Large intestine (tissue), 3 donors: ENCODE data around the gene TBX6. TPM values are rescaled to one million over a fixed set of nuclear protein-coding genes. Genes with fewer than 3 reads are reported as not detected.
"Not testable (repeated sequence)": the region's sequence is repeated elsewhere in the genome, so short reads cannot be mapped to it uniquely, and the experiment has no call there.

Experiments
- DNase-seq, 2 donors: peaks; one replicate each; pipeline versions ENCODE4 v3.0.0 to v3.0.0-alpha.2; 2013
- H3K27ac ChIP-seq: one replicate; pipeline ENCODE4 v1.5.1; 2013; ENCODE audit warnings: low read length
- H3K27me3 ChIP-seq: 2 replicates; pipeline ENCODE4 v1.6.1; 2013; ENCODE audit warnings: low read length; ENCODE audit not compliant: control insufficient read depth, insufficient read depth
- H3K36me3 ChIP-seq: 2 replicates; pipeline ENCODE4 v1.6.1; 2013; ENCODE audit warnings: low read length; ENCODE audit not compliant: control insufficient read depth, insufficient read depth
- H3K4me1 ChIP-seq: one replicate; pipeline ENCODE4 v1.6.1; 2013; ENCODE audit warnings: low read length; ENCODE audit not compliant: control insufficient read depth, insufficient read depth
- H3K4me3 ChIP-seq: one replicate; pipeline ENCODE4 v1.5.1; 2013; ENCODE audit warnings: low read length
- H3K9me3 ChIP-seq: one replicate; pipeline ENCODE4 v1.6.1; 2013; ENCODE audit warnings: mild to moderate bottlenecking, low read depth, low read length, moderate library complexity; ENCODE audit not compliant: control insufficient read depth
- WGBS: methylation state at CpG from one replicate; pipeline ENCODE4 v1.1.5; 2013; ENCODE audit warnings: low lambda C conversion rate; ENCODE audit not compliant: insufficient coverage; 5-methylcytosine and 5-hydroxymethylcytosine counted together
- polyA plus RNA-seq: library from polyadenylated mRNA; unstranded; fragments of 120-200 nt; gene quantifications from one replicate; pipeline ENCODE4 v1.2.1, GENCODE V29; 2013

The TBX6 gene
- polyA plus RNA-seq, 1 donor = 1.4 TPM

DNA sequence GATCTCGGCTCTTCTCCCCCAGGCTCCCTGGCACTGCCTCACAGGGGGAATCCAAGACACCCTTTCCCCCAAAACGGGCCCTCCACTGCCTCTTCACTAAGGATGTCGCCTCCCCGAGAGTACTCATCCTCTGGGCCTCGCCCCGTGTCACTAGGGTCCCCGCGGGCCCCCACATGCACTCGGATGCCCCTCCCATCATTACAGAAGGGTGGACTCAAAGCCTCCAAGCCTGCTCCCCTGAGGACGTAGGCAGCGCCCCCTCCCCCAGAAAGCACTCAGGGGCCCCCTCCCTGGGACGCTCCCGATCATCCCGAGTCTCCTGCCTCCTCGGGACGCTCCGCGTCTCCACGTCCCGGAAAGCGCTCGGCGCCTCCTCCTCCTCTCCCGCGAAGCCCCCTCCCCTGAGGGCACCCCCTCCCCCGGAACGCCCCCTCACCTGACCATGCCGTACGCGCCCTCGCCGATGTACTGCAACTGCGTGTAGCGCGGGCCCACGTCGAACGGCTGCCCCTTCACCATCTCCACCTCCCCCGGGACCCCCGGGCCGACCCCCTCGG is 31.0 kb upstream of the TBX6 start:
- Histone ChIP-seq H3K4me1 (peaks cover 35% of the 10 kb centered on the region), H3K4me3 (peak overlapping the region; percentile 89)

DNA sequence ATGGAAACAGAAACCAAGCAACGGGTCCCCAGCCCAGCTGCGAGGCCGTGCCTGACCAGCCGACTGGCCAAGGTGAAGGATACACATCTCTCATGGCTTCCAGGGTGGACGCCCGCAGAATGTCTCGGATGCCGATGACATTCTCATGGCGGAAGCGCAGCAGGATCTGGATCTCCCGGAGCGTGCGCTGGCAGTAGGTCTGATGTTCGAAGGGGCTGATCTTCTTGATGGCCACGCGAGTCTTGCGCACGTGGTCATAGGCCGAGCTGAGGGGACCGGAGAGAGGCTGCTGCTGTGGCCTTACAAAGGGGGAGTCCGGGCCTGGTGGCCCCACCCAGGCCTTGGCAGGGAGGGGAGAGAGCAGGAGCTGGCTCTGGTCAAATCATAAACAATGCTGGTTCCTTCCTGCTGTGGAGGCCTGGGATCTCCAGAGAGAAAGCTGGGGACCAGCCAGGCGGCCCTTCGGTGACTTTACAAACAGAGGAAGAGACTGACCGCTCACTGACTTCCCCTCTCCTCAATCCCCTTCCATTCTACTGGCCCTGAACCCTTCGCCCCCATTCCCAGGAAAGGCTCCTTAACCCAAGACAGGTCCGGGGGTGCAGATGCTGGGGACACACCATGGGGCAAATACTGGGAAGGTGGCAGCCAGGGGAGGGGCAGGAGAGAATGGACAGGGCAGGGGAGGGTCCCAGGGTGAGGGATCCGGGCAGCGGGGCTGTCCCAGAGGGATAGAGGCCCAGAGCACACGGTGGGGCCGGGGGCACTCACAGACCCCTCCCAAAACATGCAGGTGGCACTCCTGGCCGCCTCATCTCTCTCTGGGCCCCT is 30.2 kb upstream of the TBX6 start:
- Histone ChIP-seq H3K27me3 (no peaks in the 10 kb centered on the region), H3K4me1 (peaks cover 41% of the 10 kb centered on the region), H3K36me3 (peaks cover 34% of the 10 kb centered on the region), H3K4me3 (peak overlapping the region; percentile 89), H3K9me3 (no peaks in the 10 kb centered on the region), H3K27ac (peak overlapping the region; percentile 92)
- DNase-seq = peak; percentile 42 to 66
- WGBS = no CpG with 5 or more reads among the region's 31 CpGs

More for the DNA sequence above, 31.0 kb upstream of the TBX6 start:
- no peaks in the 10 kb centered on the region for H3K9me3 ChIP-seq
- WGBS = no CpG with 5 or more reads among the region's 42 CpGs
- DNase-seq = peak in 1 of 2 donors; percentile 56
- peak overlapping the region; percentile 92 for H3K27ac ChIP-seq
- peaks cover 26% of the 10 kb centered on the region for H3K36me3 ChIP-seq
- H3K27me3 ChIP-seq = no peaks in the 10 kb centered on the region

DNA sequence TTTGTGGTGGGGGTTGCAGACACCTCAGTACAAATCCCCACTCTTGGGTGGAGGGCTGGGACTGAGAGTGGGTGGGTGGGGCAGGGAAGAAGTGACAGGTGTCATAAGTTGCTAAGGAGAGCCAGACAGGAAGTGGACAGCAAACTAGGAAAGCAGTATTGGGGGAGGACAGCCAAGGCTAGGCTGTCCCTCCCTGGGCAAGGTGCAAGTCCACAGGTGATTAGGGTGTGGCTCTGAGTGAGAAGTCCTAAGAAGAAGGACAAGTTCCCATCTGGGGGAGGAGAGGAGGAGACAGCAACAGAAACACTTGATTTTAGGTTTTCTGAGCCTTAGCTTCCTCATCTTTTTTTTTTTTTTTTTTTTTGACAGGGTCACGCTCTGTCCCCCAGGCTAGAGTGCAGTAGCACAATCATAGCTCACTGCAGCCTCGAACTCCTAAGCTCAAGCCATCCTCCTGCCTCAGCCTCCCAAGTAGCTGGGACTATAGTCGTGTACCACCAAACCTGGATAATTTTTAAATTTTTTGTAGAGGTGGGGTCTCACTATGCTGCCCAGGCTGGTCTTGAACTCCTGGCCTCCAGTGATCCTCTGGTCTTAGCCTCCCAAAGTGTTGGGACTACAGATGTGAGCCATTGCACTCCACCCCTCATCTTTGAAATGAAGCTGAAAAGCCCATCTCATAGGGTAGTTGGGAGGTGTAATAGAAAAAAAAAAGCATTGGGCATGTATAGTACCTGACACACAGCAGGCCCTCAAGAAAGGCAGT is 28.8 kb upstream of the TBX6 start:
- no peaks in the 10 kb centered on the region for H3K27me3 ChIP-seq
- peaks cover 55% of the 10 kb centered on the region for H3K4me1 ChIP-seq
- H3K36me3 ChIP-seq = peaks cover 44% of the 10 kb centered on the region
- no CpG with 5 or more reads among the region's 3 CpGs for WGBS
- peak overlapping the region; percentile 92 for H3K27ac ChIP-seq
- H3K9me3 ChIP-seq = no peaks in the 10 kb centered on the region
- peak; percentile 96 to 97 for DNase-seq
- H3K4me3 ChIP-seq = no peak overlapping the region

DNA sequence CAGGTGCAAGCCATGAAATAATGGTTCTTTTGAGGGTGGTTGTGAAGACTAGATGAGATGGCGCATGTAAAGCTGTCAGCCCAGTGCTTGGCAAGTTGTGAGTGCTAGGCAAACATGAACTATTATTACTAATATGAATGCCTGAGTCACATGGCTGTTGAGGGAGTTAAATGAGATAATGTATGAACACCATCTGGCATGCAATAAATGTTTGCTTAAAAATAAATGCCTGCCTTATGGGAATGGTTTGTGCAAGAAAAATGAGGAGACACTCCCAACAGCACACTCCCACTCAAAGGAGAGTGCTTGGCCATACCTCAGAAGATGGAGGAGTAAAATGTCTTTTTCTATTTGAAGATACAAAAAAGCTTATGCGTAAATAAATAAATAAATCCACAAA is 27.7 kb upstream of the TBX6 start:
- H3K27ac ChIP-seq = peak overlapping the region; percentile 92
- no peaks in the 10 kb centered on the region for H3K27me3 ChIP-seq
- H3K4me1 ChIP-seq = peaks cover 66% of the 10 kb centered on the region
- H3K36me3 ChIP-seq = peaks cover 51% of the 10 kb centered on the region
- no peak for DNase-seq
- H3K9me3 ChIP-seq = no peaks in the 10 kb centered on the region
- 100% methylated on average over 1 of the region's 2 CpGs for WGBS
- no peak overlapping the region for H3K4me3 ChIP-seq

DNA sequence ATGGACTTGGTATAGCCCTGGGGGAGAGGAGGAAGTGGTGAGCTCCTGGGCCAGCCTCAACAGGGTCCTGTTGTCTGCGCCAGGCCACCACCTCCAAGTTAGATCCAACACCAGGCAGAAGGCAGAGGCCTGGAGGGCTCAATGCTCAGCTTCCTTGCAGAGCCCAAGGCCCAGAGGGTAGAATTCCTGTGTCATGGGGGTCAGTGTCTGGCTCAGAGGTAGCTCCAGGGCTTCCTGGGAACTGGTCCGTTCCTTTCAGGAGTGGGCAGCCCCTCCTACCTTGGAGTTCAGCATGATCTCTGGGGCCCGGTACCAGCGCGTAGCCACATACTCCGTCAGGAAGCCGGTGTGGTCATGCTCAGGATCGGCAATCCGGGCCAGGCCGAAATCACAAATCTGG is 26.0 kb upstream of the TBX6 start:
- Histone ChIP-seq H3K4me3 (no peak overlapping the region), H3K27ac (peak overlapping the region; percentile 88), H3K27me3 (no peaks in the 10 kb centered on the region), H3K36me3 (peaks cover 67% of the 10 kb centered on the region), H3K4me1 (peaks cover 79% of the 10 kb centered on the region), H3K9me3 (peaks cover under 1% of the 10 kb centered on the region)
- no peak for DNase-seq
- WGBS = no CpG with 5 or more reads among the region's 10 CpGs

DNA sequence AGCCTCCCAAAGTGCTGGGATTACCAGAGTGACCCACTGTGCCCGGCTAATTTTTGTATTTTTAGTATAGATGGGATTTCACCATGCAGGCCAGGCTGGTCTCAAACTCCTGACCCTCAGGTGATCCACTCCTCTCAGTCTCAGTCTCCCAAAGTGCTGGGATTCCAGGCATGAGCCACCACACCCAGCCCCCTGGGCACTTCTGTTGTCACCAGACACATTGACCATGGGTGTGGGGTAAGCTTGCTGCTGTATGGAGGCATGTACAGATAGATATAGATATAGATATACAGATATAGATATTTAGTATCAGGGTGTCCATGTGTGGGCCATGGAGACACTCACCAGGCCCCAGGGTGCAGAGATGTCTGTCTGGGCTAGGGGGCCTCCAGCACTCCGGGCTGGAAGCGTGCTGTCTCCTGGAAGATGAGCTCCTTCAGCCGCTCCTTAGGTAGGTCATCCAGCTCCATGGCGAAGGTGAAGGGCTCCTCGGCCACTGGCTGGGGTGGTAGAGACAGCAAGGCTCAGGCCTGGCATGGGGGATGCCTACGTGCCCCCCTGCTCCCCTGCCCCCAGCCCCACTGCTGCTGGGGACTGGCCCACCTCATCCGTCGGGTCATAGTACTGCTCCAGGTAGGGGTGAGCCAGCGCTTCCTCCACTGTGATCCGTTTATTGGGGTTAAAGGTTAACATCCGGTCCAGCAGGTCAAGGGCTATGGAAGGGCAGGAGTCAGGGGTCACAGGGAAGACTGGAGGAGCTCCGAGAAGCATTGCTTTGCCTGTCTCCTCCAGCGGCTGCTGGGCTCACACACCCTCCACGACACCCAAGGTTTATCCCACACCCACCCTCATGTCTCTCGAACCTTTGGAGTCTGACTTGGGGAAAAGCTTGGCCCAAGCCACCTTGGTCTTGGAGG is 24.8 kb upstream of the TBX6 start:
- Histone ChIP-seq H3K9me3 (peaks cover 3% of the 10 kb centered on the region), H3K27me3 (no peaks in the 10 kb centered on the region), H3K4me3 (no peak overlapping the region), H3K36me3 (peaks cover 78% of the 10 kb centered on the region), H3K27ac (peak overlapping the region; percentile 88), H3K4me1 (peaks cover 76% of the 10 kb centered on the region)
- no CpG with 5 or more reads among the region's 16 CpGs for WGBS
- DNase-seq = no peak

DNA sequence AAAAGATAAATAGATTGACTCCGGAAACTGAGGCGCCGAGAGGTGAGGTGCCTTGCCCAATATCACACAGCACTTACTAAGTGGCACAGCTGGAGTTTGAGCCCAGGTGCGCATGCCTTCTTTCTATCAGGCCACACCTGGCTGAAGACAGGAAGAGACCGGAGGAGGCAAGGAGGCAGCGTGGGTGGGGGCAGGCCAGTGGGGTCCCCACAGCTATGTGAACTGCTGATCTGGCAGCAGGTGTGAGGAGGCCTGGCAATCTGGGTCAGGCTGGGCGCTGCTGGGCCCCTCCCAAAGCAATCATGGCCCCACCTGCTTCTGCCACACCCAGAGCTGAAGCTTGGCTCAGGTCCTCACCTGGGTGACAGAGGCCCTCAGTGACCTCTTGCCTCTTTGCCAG is 23.5 kb upstream of the TBX6 start:
- H3K27me3 ChIP-seq = no peaks in the 10 kb centered on the region
- peaks cover 84% of the 10 kb centered on the region for H3K36me3 ChIP-seq
- WGBS = no CpG with 5 or more reads among the region's 7 CpGs
- no peak overlapping the region for H3K4me3 ChIP-seq
- H3K4me1 ChIP-seq = peaks cover 64% of the 10 kb centered on the region
- peak overlapping the region; percentile 88 for H3K27ac ChIP-seq
- peak; percentile 95 to 98 for DNase-seq
- peaks cover 3% of the 10 kb centered on the region for H3K9me3 ChIP-seq

DNA sequence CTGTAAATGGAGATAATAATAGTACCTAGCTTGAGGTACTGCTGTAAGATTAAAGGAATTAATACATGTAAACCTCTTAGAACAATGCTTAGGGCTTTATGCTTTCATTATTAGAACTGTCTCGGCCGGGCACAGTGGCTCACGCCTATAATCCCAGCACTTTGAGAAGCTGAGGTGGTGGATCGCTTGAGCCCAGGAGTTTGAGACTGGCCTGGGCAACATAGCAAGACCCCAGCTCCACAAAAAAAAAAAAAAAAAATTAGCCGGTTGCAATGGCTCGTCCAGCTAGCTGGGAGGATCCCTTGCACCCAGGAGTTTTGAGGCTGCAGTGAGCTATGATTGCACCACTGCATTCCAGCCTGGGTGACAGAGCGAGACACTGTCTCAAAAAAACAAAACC is 23.1 kb upstream of the TBX6 start:
- peak overlapping the region; percentile 88 for H3K27ac ChIP-seq
- not testable (repeated sequence) for DNase-seq, H3K4me3 ChIP-seq, H3K27me3 ChIP-seq, H3K9me3 ChIP-seq
- H3K36me3 ChIP-seq = peaks cover 88% of the 10 kb centered on the region
- WGBS = no CpG with 5 or more reads among the region's 7 CpGs
- peaks cover 60% of the 10 kb centered on the region for H3K4me1 ChIP-seq

DNA sequence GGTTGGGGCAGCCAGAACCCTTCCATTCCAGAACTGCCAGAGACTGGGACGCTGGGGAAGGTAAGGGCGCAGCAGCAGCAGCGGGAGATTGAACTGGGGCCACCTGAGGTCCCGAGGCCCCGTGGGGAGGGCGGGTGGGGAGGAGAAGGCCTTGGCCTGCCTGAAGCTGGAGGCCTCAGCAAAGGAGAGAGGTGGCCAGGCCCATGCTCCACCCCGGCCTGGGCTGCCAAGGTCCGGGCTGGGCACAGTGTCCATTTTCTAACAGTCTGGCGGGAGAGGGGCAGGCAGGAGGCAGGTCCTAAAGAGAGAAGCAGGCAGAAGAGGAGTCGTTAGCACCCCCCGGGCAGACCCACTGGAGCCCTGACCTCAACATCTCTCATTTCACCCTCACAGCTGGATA is 22.7 kb upstream of the TBX6 start:
- no CpG with 5 or more reads among the region's 11 CpGs for WGBS
- Histone ChIP-seq H3K9me3 (peaks cover 3% of the 10 kb centered on the region), H3K27ac (peak overlapping the region; percentile 88), H3K36me3 (peaks cover 89% of the 10 kb centered on the region), H3K4me3 (no peak overlapping the region), H3K4me1 (peaks cover 56% of the 10 kb centered on the region), H3K27me3 (no peaks in the 10 kb centered on the region)
- DNase-seq = no peak
